Measurements from ENCODE around the gene CNKSR1. TPM values are rescaled to one million over a fixed set of nuclear protein-coding genes. Genes with fewer than 3 reads are reported as not detected.

Gene CNKSR1
- total RNA-seq, 2 donors from 2014 or later: 3.8 to 5.4 TPM

- ATAC-seq (no peak), DNase-seq (no peak)
- H3K4me1 Mint-ChIP-seq: peaks cover 15% of the 10 kb centered on the region
- peak overlapping the region; percentile 71 for H3K27ac Mint-ChIP-seq
- peak overlapping the region; percentile 83 for H3K4me3 Mint-ChIP-seq
- no peaks in the 10 kb centered on the region for H3K36me3 Mint-ChIP-seq (ENCODE audit: low read depth)
- H3K9me3 ChIP-seq (ENCODE audit: control insufficient read depth, low read length, poor library complexity, severe bottlenecking): no peaks in the 10 kb centered on the region
- peaks cover 7% of the 10 kb centered on the region for H3K27me3 Mint-ChIP-seq
Measured at GRCh38 chr1:26164861-26165842, 12.1 kb upstream of the CNKSR1 start.

DNA sequence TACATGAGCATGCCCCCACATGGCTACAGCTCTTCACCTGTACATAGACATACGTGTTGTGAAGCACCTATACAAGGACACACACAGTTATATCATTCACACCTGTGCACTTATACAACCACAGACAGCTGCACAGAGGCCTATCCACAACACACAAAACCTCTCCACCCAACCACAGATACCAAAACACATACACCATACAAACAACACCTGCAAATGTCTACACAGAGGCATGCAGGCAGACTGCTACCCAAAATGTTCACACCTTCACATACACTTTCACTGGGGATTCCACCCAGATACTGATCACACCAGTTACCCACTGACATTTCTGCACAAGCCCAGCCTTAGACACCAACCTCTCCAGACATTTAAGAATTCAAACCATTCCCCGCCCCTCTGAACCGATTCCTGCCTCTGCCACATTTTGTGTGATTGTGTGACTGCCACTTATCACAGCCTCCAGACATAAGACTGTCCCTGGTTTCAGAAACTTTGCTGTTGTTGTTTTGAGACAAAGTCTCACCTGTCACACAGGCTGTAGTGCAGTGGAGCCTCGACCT lies 10.5 kb upstream of the CNKSR1 start:
- no peak for ATAC-seq
- H3K27ac Mint-ChIP-seq: no peak overlapping the region
- H3K27me3 Mint-ChIP-seq: peaks cover 7% of the 10 kb centered on the region
- H3K9me3 ChIP-seq (ENCODE audit: control insufficient read depth, low read length, poor library complexity, severe bottlenecking): no peaks in the 10 kb centered on the region
- DNase-seq: no peak
- peaks cover 21% of the 10 kb centered on the region for H3K4me1 Mint-ChIP-seq
- no peak overlapping the region for H3K4me3 Mint-ChIP-seq
- no peaks in the 10 kb centered on the region for H3K36me3 Mint-ChIP-seq (ENCODE audit: low read depth)

GRCh38 chr1:26168410-26169197 lies 8.7 kb upstream of the CNKSR1 start, which contains the start of gene C1orf232:
Gene C1orf232, minus strand, starts transcription at chr1:26168963. Its CDS starts 464 bp downstream, at chr1:26168499.
- Mint-ChIP-seq H3K27me3 (no peaks in the 10 kb centered on the region), H3K4me3 (peak within 1 kb of the TSS; percentile 92), H3K4me1 (peaks cover 16% of the 10 kb centered on the region), H3K27ac (peak within 1 kb of the TSS; percentile 79), H3K36me3 (ENCODE audit: low read depth) (no peaks in the 10 kb centered on the region)
- DNase-seq (no peak), ATAC-seq (no peak)
- H3K9me3 ChIP-seq (ENCODE audit: control insufficient read depth, low read length, poor library complexity, severe bottlenecking): no peaks in the 10 kb centered on the region

DNA sequence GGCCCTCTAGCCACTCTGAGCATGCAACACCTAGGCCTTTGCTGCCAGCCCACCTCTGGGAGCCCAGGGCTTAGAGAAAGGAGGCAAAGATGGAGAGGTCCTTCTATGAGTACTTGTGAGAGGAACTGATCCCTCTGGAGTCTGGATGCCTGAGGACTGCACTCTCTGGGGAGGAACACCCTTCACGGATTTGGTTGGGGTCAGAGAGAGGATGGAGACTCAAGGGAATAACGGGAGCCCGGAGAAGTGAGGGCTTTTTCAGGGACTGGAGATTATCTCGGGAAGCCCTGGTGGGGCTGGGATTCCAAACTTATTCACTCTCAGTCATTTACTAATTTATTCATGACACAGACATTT lies 8.1 kb upstream of the CNKSR1 start:
- H3K9me3 ChIP-seq (ENCODE audit: control insufficient read depth, low read length, poor library complexity, severe bottlenecking): no peaks in the 10 kb centered on the region
- H3K4me1 Mint-ChIP-seq: peaks cover 16% of the 10 kb centered on the region
- ATAC-seq (no peak), DNase-seq (no peak)
- no peaks in the 10 kb centered on the region for H3K36me3 Mint-ChIP-seq (ENCODE audit: low read depth)
- H3K4me3 Mint-ChIP-seq: peak overlapping the region; percentile 92
- no peaks in the 10 kb centered on the region for H3K27me3 Mint-ChIP-seq
- H3K27ac Mint-ChIP-seq: peak overlapping the region; percentile 79

GRCh38 chr1:26169669-26170471 lies 7.4 kb upstream of the CNKSR1 start, which contains the start of gene ZNF593:
Gene ZNF593, plus strand, starts transcription at chr1:26169908. Its CDS starts 76 bp downstream, at chr1:26169984.
- H3K9me3 ChIP-seq (ENCODE audit: control insufficient read depth, low read length, poor library complexity, severe bottlenecking): no peaks in the 10 kb centered on the region
- H3K4me3 Mint-ChIP-seq: peak within 1 kb of the TSS; percentile 92

GRCh38 chr1:26170472-26170821 lies 6.8 kb upstream of the CNKSR1 start:
- Mint-ChIP-seq H3K36me3 (ENCODE audit: low read depth) (no peaks in the 10 kb centered on the region), H3K27ac (peak overlapping the region; percentile 79), H3K27me3 (no peaks in the 10 kb centered on the region), H3K4me3 (peak overlapping the region; percentile 92), H3K4me1 (peaks cover 11% of the 10 kb centered on the region)
- no peak for DNase-seq
- no peak for ATAC-seq
- H3K9me3 ChIP-seq (ENCODE audit: control insufficient read depth, low read length, poor library complexity, severe bottlenecking): no peaks in the 10 kb centered on the region

More at GRCh38 chr1:26169669-26170471, 7.4 kb upstream of the CNKSR1 start, which contains the start of gene ZNF593:
- Mint-ChIP-seq H3K27ac (peak within 1 kb of the TSS; percentile 79), H3K4me1 (peaks cover 11% of the 10 kb centered on the region), H3K27me3 (no peaks in the 10 kb centered on the region), H3K36me3 (ENCODE audit: low read depth) (no peaks in the 10 kb centered on the region)
- DNase-seq: peak; percentile 74 to 81 (median 75)
- peak; percentile 94 for ATAC-seq

DNA sequence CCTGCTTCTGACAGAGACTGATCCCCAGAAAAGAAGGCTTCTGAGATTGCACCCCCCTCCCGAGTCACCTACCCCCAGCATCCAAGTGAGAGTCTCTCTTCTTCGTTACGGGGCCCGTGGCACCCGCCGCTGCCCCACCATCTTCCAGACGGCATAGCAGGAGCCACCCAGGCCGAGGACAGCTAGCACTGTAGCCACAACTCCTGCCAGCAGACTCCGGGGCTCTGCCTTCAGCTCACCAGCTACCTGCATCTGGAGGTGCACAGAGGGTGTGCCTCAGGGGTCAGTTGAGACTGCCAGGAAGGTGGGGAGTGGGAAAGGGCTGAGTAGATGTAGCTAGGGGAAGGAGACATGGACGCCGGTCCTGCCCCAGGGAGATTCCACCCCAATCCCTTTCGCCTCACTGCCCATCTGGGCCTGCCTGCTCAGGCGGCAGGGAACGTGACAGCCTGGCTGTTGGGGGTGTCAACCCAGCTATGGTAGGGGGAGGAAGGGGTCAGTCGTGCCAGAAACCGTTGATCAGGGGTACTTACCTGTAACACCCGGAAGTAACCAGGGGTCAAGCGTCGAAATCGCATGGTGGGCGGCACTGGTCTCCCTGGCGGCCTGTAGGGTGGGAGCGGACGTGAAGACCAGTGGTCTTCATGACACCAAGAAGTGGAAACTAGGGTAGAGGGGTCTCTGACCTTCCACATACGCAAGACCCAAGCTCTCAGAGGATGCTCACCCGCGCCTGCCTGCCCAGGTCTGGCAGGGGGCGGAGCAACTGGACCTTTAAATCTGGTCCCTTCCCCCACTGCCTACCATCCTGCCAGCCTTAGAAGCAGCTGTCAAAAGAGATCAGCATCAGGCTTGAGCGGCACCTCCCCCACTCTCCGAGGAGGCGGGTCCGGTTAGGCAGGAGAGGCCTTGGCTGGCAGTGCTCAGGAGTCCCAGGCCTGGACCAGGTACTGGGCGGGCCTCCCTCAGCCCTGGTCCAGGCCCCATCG lies 5.9 kb upstream of the CNKSR1 start, which contains the start of gene ZNF593OS:
Gene ZNF593OS, minus strand, starts transcription at position 749 of the 989 bp plus-strand sequence. Its CDS starts 171 bp downstream, at position 578.
- peaks cover 11% of the 10 kb centered on the region for H3K4me1 Mint-ChIP-seq
- H3K4me3 Mint-ChIP-seq: peak within 1 kb of the TSS; percentile 92
- no peaks in the 10 kb centered on the region for H3K9me3 ChIP-seq (ENCODE audit: control insufficient read depth, low read length, poor library complexity, severe bottlenecking)

GRCh38 chr1:26175346-26175745 lies 1.9 kb upstream of the CNKSR1 start:
- Mint-ChIP-seq H3K4me1 (peaks cover 6% of the 10 kb centered on the region), H3K4me3 (no peak overlapping the region), H3K27me3 (no peaks in the 10 kb centered on the region), H3K27ac (peak overlapping the region; percentile 34), H3K36me3 (ENCODE audit: low read depth) (no peaks in the 10 kb centered on the region)
- H3K9me3 ChIP-seq (ENCODE audit: control insufficient read depth, low read length, poor library complexity, severe bottlenecking): no peaks in the 10 kb centered on the region
- DNase-seq (no peak), ATAC-seq (no peak)

More for the DNA sequence above, 5.9 kb upstream of the CNKSR1 start, which contains the start of gene ZNF593OS:
- Mint-ChIP-seq H3K27me3 (no peaks in the 10 kb centered on the region), H3K27ac (peak within 1 kb of the TSS; percentile 79), H3K36me3 (ENCODE audit: low read depth) (no peaks in the 10 kb centered on the region)
- ATAC-seq (no peak), DNase-seq (no peak)

DNA sequence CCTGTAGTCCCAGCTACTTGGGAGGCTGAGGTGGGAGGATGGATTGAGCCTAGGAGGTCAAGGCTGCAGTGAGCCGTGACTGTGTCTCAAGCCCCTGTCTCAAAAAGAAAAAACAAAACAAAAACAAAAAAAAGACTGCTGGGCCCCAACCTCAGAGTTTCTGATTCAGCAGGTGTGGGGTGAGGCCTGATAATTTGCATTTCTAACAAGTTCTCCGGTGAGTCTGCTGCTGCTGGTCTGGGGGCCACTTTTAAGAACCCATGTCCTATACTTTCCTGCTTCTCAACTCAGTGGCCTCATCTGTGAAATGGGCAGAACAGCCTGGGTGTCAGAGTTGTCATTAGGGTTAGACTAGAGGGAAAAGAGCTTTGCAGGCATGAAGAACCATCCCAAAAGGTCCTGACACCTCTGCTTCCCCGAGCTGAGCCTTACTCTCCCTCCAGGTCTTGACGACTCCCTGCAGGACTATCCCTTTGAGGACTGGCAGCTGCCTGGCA lies 2.8 kb downstream of the CNKSR1 start:
- Mint-ChIP-seq H3K4me1 (peaks cover 2% of the 10 kb centered on the region), H3K4me3 (no peak overlapping the region), H3K36me3 (ENCODE audit: low read depth) (no peaks in the 10 kb centered on the region), H3K27me3 (no peaks in the 10 kb centered on the region), H3K27ac (no peak overlapping the region)
- no peaks in the 10 kb centered on the region for H3K9me3 ChIP-seq (ENCODE audit: control insufficient read depth, low read length, poor library complexity, severe bottlenecking)
- ATAC-seq: no peak
- DNase-seq: no peak

GRCh38 chr1:26181586-26182382 lies 4.5 kb downstream of the CNKSR1 start:
- no peak for DNase-seq
- Mint-ChIP-seq H3K4me3 (no peak overlapping the region), H3K4me1 (peaks cover 2% of the 10 kb centered on the region), H3K27ac (no peak overlapping the region), H3K36me3 (ENCODE audit: low read depth) (no peaks in the 10 kb centered on the region), H3K27me3 (no peaks in the 10 kb centered on the region)
- ATAC-seq: no peak
- H3K9me3 ChIP-seq (ENCODE audit: control insufficient read depth, low read length, poor library complexity, severe bottlenecking): no peaks in the 10 kb centered on the region

DNA sequence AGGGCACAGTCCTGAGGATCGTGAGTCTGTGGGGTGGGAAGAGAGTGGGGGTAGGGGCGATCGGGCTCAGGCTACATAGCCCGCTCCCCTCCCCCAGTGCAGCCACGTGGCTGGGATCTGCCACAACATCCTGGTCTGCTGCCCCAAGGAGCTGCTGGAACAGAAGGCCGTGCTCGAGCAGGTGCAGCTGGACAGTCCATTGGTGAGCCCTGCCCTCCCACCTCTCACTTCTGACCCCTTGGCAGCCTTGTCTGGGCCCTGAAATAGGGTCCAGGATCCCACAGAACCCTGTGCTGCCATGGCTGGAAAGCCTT lies 5.0 kb downstream of the CNKSR1 start:
- H3K4me1 Mint-ChIP-seq: peaks cover 2% of the 10 kb centered on the region
- H3K27me3 Mint-ChIP-seq: no peaks in the 10 kb centered on the region
- H3K36me3 Mint-ChIP-seq (ENCODE audit: low read depth): no peaks in the 10 kb centered on the region
- ATAC-seq: no peak
- no peak overlapping the region for H3K27ac Mint-ChIP-seq
- no peaks in the 10 kb centered on the region for H3K9me3 ChIP-seq (ENCODE audit: control insufficient read depth, low read length, poor library complexity, severe bottlenecking)
- DNase-seq: no peak
- H3K4me3 Mint-ChIP-seq: no peak overlapping the region

Data from T-helper 17 cell (primary cell).